ENCODE measurements around the gene GAGE12J.

DNA sequence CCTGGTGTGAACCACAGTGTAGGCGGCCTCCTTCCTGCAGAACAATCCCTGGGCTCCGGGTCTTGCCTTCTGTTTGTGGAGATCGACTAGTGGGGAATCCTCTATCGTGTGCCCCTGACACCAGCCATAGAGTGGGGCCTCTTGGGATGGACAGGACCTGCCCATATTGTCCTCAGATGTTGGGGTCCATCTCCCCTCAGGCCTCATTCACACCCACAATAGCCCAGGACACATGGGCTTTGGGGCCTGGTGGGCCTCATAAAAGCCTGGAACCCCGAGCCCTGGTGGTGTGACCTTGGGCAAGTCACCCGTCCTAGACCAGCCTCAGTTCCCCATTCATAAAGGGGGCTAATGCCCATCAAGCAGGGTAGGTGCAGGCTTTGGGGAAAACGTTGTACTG lies 31.6 kb upstream of the GAGE12J start:
- TF ChIP-seq TAF1 (IDR thresholded peaks at IDR 0.05; ENCODE audit: low read depth) (no peak), EP300 (IDR thresholded peaks at IDR 0.05; ENCODE audit: borderline replicate concordance) (no peak), CEBPB (IDR thresholded peaks at IDR 0.05) (no peak), CREB1 (IDR thresholded peaks at IDR 0.05; ENCODE audit: low read depth) (no peak), EGR1 (IDR thresholded peaks at IDR 0.05) (no peak), YY1 (IDR thresholded peaks at IDR 0.05; ENCODE audit: low read depth) (no peak), TEAD4 (IDR thresholded peaks at IDR 0.05) (no peak), ZBTB7A (IDR thresholded peaks at IDR 0.05; ENCODE audit: low read depth) (no peak), FOXM1 (IDR thresholded peaks at IDR 0.05; ENCODE audit: borderline replicate concordance, low read depth) (no peak)
- TF ChIP-seq, protein P1, sequence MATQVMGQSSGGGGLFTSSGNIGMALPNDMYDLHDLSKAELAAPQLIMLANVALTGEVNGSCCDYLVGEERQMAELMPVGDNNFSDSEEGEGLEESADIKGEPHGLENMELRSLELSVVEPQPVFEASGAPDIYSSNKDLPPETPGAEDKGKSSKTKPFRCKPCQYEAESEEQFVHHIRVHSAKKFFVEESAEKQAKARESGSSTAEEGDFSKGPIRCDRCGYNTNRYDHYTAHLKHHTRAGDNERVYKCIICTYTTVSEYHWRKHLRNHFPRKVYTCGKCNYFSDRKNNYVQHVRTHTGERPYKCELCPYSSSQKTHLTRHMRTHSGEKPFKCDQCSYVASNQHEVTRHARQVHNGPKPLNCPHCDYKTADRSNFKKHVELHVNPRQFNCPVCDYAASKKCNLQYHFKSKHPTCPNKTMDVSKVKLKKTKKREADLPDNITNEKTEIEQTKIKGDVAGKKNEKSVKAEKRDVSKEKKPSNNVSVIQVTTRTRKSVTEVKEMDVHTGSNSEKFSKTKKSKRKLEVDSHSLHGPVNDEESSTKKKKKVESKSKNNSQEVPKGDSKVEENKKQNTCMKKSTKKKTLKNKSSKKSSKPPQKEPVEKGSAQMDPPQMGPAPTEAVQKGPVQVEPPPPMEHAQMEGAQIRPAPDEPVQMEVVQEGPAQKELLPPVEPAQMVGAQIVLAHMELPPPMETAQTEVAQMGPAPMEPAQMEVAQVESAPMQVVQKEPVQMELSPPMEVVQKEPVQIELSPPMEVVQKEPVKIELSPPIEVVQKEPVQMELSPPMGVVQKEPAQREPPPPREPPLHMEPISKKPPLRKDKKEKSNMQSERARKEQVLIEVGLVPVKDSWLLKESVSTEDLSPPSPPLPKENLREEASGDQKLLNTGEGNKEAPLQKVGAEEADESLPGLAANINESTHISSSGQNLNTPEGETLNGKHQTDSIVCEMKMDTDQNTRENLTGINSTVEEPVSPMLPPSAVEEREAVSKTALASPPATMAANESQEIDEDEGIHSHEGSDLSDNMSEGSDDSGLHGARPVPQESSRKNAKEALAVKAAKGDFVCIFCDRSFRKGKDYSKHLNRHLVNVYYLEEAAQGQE (IDR thresholded peaks at IDR 0.05; ENCODE audit: low read depth): no peak

Measured in Ishikawa (cell line).